GM23338 (cell line): Measurements from ENCODE around the gene HS6ST3.

Source experiments
- CTCF ChIP-seq, 2 experiments: fragments of 200-600 bp in 1 of 2; sonication (generic) in 1 of 2; conservative IDR thresholded peaks; 2 replicates each; pipeline versions ENCODE4 v1.5.1 to v1.6.1; 2016 to 2017; ENCODE audit warnings: antibody characterized with exemption in 2 of 2, low read depth in 2 of 2, mild to moderate bottlenecking in 2 of 2, moderate library complexity in 1 of 2
- EZH2 ChIP-seq: fragments of 200-600 bp; sonication (generic); IDR thresholded peaks from one replicate; pipeline ENCODE4 v1.8.0; 2017; ENCODE audit warnings: antibody characterized with exemption, mild to moderate bottlenecking, low read depth; ENCODE audit not compliant: unreplicated experiment
- JUNB ChIP-seq: IDR thresholded peaks from one replicate; pipeline ENCODE4 v1.6.1; 2016; ENCODE audit warnings: antibody characterized with exemption; ENCODE audit not compliant: unreplicated experiment
- POLR2AphosphoS5 ChIP-seq: IDR thresholded peaks from 2 replicates; pipeline ENCODE4 v1.6.1; 2016; ENCODE audit warnings: antibody characterized with exemption, low read depth
- REST ChIP-seq: IDR thresholded peaks from one replicate; pipeline ENCODE4 v1.6.1; 2018; ENCODE audit warnings: antibody characterized with exemption; ENCODE audit not compliant: unreplicated experiment

- no peak for TF ChIP-seq POLR2AphosphoS5
- no peak for TF ChIP-seq EZH2
- TF ChIP-seq CTCF (conservative IDR thresholded peaks at IDR 0.05; ENCODE audit: low read depth in 2 of 2): no peak
- TF ChIP-seq JUNB: no peak
- TF ChIP-seq REST: no peak
These were observed 762.0 kb downstream of the HS6ST3 start for GRCh38 chr13:96851856-96852445.
